ENCODE results near the gene DGCR6L.
"Not testable (repeated sequence)": the region's sequence is repeated elsewhere in the genome, so short reads cannot be mapped to it uniquely, and the experiment has no call there.

The DGCR6L gene

GRCh38 chr22:20291604-20292063 is 28.2 kb downstream of the DGCR6L start:
- no peak for DNase-seq (ENCODE audit: low read depth, low spot score)

- no peak for DNase-seq (ENCODE audit: low read depth, low spot score)
Measured at GRCh38 chr22:20291249-20291586, 28.6 kb downstream of the DGCR6L start.

GRCh38 chr22:20290578-20291248 is 29.1 kb downstream of the DGCR6L start:
- DNase-seq (ENCODE audit: low read depth, low spot score): no peak

GRCh38 chr22:20290045-20290392 is 29.8 kb downstream of the DGCR6L start:
- DNase-seq (ENCODE audit: low read depth, low spot score): no peak

GRCh38 chr22:20289182-20290044 is 30.4 kb downstream of the DGCR6L start:
- DNase-seq (ENCODE audit: low read depth, low spot score): not testable (repeated sequence)

GRCh38 chr22:20286784-20287423 is 33.0 kb downstream of the DGCR6L start:
- not testable (repeated sequence) for DNase-seq (ENCODE audit: low read depth, low spot score)

GRCh38 chr22:20286312-20286660 is 33.6 kb downstream of the DGCR6L start:
- DNase-seq (ENCODE audit: low read depth, low spot score): not testable (repeated sequence)

- peak; percentile 64 for DNase-seq (ENCODE audit: low read depth, low spot score)
Measured at GRCh38 chr22:20285473-20286311, 34.2 kb downstream of the DGCR6L start.

- no peak for DNase-seq (ENCODE audit: low read depth, low spot score)
Measured at GRCh38 chr22:20284471-20285086, 35.3 kb downstream of the DGCR6L start.

- DNase-seq (ENCODE audit: low read depth, low spot score): no peak
Measured at GRCh38 chr22:20283674-20284066, 36.2 kb downstream of the DGCR6L start.

- DNase-seq (ENCODE audit: low read depth, low spot score): no peak
Measured at GRCh38 chr22:20282901-20283673, 36.8 kb downstream of the DGCR6L start.

- no peak for DNase-seq (ENCODE audit: low read depth, low spot score)
Measured at GRCh38 chr22:20281891-20282290, 38.0 kb downstream of the DGCR6L start.

- not testable (repeated sequence) for DNase-seq (ENCODE audit: low read depth, low spot score)
Measured at GRCh38 chr22:20281473-20281872, 38.4 kb downstream of the DGCR6L start.

GRCh38 chr22:20280866-20281265 is 39.0 kb downstream of the DGCR6L start:
- DNase-seq (ENCODE audit: low read depth, low spot score): no peak

GRCh38 chr22:20280163-20280562 is 39.7 kb downstream of the DGCR6L start:
- DNase-seq (ENCODE audit: low read depth, low spot score): not testable (repeated sequence)

- DNase-seq (ENCODE audit: low read depth, low spot score): no peak
Measured at GRCh38 chr22:20279662-20280134, 40.2 kb downstream of the DGCR6L start.

GRCh38 chr22:20278726-20279490 is 41.0 kb downstream of the DGCR6L start:
- DNase-seq (ENCODE audit: low read depth, low spot score): not testable (repeated sequence)

- DNase-seq (ENCODE audit: low read depth, low spot score): not testable (repeated sequence)
Measured at GRCh38 chr22:20277936-20278635, 41.8 kb downstream of the DGCR6L start.

- no peak for DNase-seq (ENCODE audit: low read depth, low spot score)
Measured at GRCh38 chr22:20276468-20276867, 43.4 kb downstream of the DGCR6L start.

Data from activated CD4-positive, CD25-positive, alpha-beta regulatory T cell treated with anti-CD3 and anti-CD28 coated beads, Interleukin-2, amount 50 U/mL, for 16 hours (primary cell).